Activated CD4-positive, alpha-beta T cell treated with anti-CD3 and anti-CD28 coated beads for 36 hours (primary cell): ENCODE measurements around the gene SERPINC1. TPM values are rescaled to one million over a fixed set of nuclear protein-coding genes. Genes with fewer than 3 reads are reported as not detected.
"Not testable (repeated sequence)": the region's sequence is repeated elsewhere in the genome, so short reads cannot be mapped to it uniquely, and the experiment has no call there.

Experiments used
- ATAC-seq: fragments of 200-7000 bp; cut with Tn5 transposase; one replicate; pipeline ENCODE4 v1.10.0; 2021; ENCODE audit warnings: mild to moderate bottlenecking, moderate library complexity
- CTCF ChIA-PET: fragments of 350-600 bp; sonication (Branson Sonifier 250); formaldehyde crosslinking; loops from one replicate; lab custom pipeline; 2021; ENCODE audit warnings: antibody characterized with exemption; lab: Charles Lee
- POLR2A ChIA-PET: fragments of 350-600 bp; sonication (Branson Sonifier 250); formaldehyde crosslinking; loops from one replicate; lab custom pipeline; 2021; ENCODE audit warnings: antibody characterized with exemption, inconsistent platforms; lab: Charles Lee
- DNase-seq: peaks from one replicate; pipeline ENCODE4 v3.0.0-alpha.2; 2020
- H3K27ac Mint-ChIP-seq: one replicate; pipeline ENCODE4 v1.8.0; 2021; ENCODE audit warnings: mixed read lengths
- H3K27me3 Mint-ChIP-seq: one replicate; pipeline ENCODE4 v1.8.0; 2021; ENCODE audit warnings: mixed read lengths
- H3K36me3 Mint-ChIP-seq: one replicate; pipeline ENCODE4 v1.8.0; 2021; ENCODE audit warnings: low read depth, mixed read lengths
- H3K4me1 Mint-ChIP-seq: one replicate; pipeline ENCODE4 v1.8.0; 2021; ENCODE audit warnings: mixed read lengths
- H3K4me3 Mint-ChIP-seq: one replicate; pipeline ENCODE4 v1.8.0; 2021; ENCODE audit warnings: mild to moderate bottlenecking, moderate library complexity, mixed read lengths
- H3K9me3 Mint-ChIP-seq: one replicate; pipeline ENCODE4 v1.8.0; 2021; ENCODE audit warnings: low read depth, mixed read lengths
- intact Hi-C, 2 experiments: fragments of 100-400 bp; cut with DNase I in 1 of 2; cut with micrococcal nuclease in 1 of 2; formaldehyde crosslinking; loops; one replicate each; pipeline versions ENCODE4 v1.14.2 to v1.15.1; 2022 to 2024; cut with DNase I, micrococcal nuclease
- total RNA-seq, 2 experiments: library from RNA; stranded (reverse); gene quantifications; one replicate each; pipeline ENCODE4 v1.2.3, GENCODE V29; 2021

Gene SERPINC1
- total RNA-seq, 2 experiments from 2014 or later: 0.25 TPM; not detected in 1

DNA sequence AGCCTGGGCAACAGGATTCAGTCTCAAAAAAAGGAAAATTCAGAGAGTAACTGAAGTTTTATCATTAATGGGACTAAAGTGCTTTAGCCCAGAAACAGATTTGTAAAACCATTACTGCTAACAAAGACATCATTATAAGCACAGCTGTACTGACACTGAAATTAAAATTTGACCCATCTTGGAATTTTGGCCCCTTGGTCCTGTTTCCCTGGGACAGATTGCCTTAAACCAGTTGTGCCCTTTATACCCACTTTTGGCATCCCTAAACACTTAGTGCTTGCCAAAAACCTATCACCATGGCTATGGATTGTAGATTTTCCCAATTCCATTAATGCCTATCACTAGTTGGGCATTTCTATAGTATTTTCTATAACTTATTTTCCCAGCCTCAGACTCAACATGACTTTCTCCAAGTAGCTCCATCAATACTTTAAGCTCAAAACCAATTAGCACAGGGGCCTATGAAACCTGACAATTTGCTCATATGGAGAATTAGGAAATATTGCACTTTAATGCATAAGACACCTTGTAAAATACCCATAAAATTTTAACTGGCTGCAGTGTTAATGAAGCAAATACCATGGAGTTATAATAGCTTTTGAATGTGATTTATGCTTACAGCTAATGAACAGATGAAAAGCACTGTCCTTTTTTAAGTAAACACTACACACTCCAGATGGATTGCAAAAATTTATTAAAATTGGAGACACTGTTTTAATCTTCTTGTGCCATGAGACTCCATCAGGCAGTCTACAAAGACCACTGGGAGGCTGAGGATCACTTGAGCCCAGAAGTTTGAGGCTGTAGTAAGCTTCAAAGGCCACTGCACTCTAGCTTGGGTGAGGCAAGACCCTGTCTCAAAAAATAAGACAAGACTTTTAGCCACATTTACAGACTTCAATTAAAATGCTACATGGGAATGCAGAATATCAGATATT, 53.6 kb downstream of the SERPINC1 start:
- Mint-ChIP-seq H3K4me1 (peaks cover 26% of the 10 kb centered on the region), H3K36me3 (peaks cover 63% of the 10 kb centered on the region), H3K9me3 (no peaks in the 10 kb centered on the region), H3K4me3 (peak overlapping the region; percentile 91), H3K27ac (peak overlapping the region; percentile 97), H3K27me3 (no peaks in the 10 kb centered on the region)
- POLR2A ChIA-PET: interaction anchor here (0.6 to 1.1 kb wide), 4 partner anchors 12 to 159 kb away, joined by 3 to 4 read pairs (median 3); partner anchors contain the start of gene RC3H1
- ATAC-seq: no peak
- CTCF ChIA-PET: interaction anchor here (0.6 to 0.9 kb wide), 3 partner anchors 18 to 1043 kb away, joined by 3 to 4 read pairs (median 4); no protein-coding TSS in a partner anchor
- no peak for DNase-seq
- intact Hi-C loops: loop anchor here in 1 of 2 experiments (10.0 kb wide), 2 partner anchors 1161 to 1331 kb away; partner anchors contain the start of genes KIAA0040 and MRPS14

GRCh38 chr1:173862769-173863223, 54.3 kb downstream of the SERPINC1 start:
- ChIA-PET POLR2A (interaction anchor here (0.8 to 1.7 kb wide), 3 partner anchors 7 to 159 kb away, joined by 3 to 5 read pairs (median 4); partner anchors contain the start of gene RC3H1), CTCF (interaction anchor here (0.9 kb wide), 1 partner anchor 17 kb away, joined by 4 read pairs; no protein-coding TSS in a partner anchor)
- Mint-ChIP-seq H3K27me3 (no peaks in the 10 kb centered on the region), H3K27ac (peak overlapping the region; percentile 83), H3K9me3 (no peaks in the 10 kb centered on the region), H3K4me1 (peaks cover 26% of the 10 kb centered on the region), H3K4me3 (peak overlapping the region; percentile 91), H3K36me3 (peaks cover 64% of the 10 kb centered on the region)
- ATAC-seq (peak; percentile 8), DNase-seq (no peak)
- intact Hi-C loops: loop anchor here in 1 of 2 experiments (10.0 kb wide), 2 partner anchors 1162 to 1332 kb away; partner anchors contain the start of genes KIAA0040 and MRPS14

DNA sequence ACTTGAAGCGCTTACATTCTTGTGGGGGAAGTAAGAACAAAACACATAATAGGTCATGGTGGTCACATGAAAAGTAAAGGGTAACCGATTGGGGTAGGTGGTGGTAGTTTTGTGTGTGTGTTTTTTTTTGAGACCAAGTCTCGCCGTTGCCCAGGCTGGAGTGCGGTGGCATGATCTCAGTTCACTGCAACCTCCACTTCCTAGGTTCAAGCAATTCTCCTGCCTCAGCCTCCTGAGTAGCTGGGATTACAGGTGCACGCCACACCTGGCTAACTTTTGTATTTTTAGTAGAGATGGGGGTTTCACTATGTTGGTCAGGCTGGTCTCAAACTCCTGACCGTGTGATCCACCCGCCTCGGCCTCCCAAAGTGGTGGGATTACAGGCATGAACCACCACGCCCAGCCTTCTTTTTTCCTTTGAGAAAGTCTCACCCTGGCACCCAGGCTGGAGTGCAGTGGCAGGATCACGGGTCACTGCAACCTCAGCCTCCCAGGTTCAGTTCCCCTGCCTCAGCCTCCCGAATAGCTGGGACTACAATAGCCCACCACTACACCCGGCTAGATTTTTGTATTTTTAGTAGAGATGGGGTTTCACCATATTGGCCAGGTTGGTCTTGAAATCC, 54.9 kb downstream of the SERPINC1 start:
- H3K27me3 Mint-ChIP-seq, H3K9me3 Mint-ChIP-seq, CTCF ChIA-PET: not testable (repeated sequence)
- peak overlapping the region; percentile 91 for H3K4me3 Mint-ChIP-seq
- ATAC-seq (peak; percentile 13), DNase-seq (peak; percentile 34)
- intact Hi-C loops: loop anchor here in 1 of 2 experiments (10.0 kb wide), 2 partner anchors 1163 to 1333 kb away; partner anchors contain the start of genes KIAA0040 and MRPS14
- POLR2A ChIA-PET: interaction anchor here (0.6 to 1.7 kb wide), 4 partner anchors 8 to 38 kb away, joined by 4 to 5 read pairs (median 4); partner anchors contain the start of genes CENPL and DARS2
- H3K4me1 Mint-ChIP-seq: peaks cover 26% of the 10 kb centered on the region
- peaks cover 64% of the 10 kb centered on the region for H3K36me3 Mint-ChIP-seq
- peak overlapping the region; percentile 83 for H3K27ac Mint-ChIP-seq

DNA sequence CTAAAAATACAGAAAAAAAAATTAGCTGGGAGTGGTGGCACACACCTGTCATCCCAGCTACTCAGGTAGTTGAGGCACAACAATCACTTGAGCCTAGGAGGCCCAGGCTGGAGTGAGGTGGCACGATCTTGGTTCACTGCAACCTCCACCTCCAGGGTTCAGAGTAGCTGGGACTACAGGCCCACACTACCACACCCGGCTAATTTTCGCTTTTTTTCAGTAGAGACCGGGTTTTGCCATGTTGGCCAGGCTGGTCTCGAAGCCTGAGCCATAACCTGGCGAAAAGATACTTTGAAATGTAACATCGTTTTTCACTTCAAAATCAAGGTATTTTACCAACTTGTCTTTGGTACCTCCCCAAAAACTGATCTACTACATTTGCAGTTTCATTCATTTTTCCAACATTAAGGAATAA, 55.4 kb downstream of the SERPINC1 start:
- H3K4me3 Mint-ChIP-seq: peak overlapping the region; percentile 91
- H3K4me1 Mint-ChIP-seq: peaks cover 26% of the 10 kb centered on the region
- no peaks in the 10 kb centered on the region for H3K27me3 Mint-ChIP-seq
- DNase-seq (peak; percentile 31), ATAC-seq (peak; percentile 11)
- no peaks in the 10 kb centered on the region for H3K9me3 Mint-ChIP-seq
- POLR2A ChIA-PET: interaction anchor here (0.6 to 1.7 kb wide), 4 partner anchors 9 to 38 kb away, joined by 4 to 5 read pairs (median 4); partner anchors contain the start of genes CENPL and DARS2
- peak overlapping the region; percentile 83 for H3K27ac Mint-ChIP-seq
- H3K36me3 Mint-ChIP-seq: peaks cover 59% of the 10 kb centered on the region
- CTCF ChIA-PET: no interaction called here
- intact Hi-C loops: loop anchor here in 1 of 2 experiments (10.0 kb wide), 2 partner anchors 1163 to 1333 kb away; partner anchors contain the start of genes KIAA0040 and MRPS14

GRCh38 chr1:173860065-173860464, 57.1 kb downstream of the SERPINC1 start:
- intact Hi-C loops: loop anchor here in 1 of 2 experiments (10.0 kb wide), 2 partner anchors 1165 to 1335 kb away; partner anchors contain the start of genes KIAA0040 and MRPS14
- POLR2A ChIA-PET: no interaction called here
- H3K4me3 Mint-ChIP-seq: no peak overlapping the region
- CTCF ChIA-PET: no interaction called here
- no peaks in the 10 kb centered on the region for H3K9me3 Mint-ChIP-seq
- H3K4me1 Mint-ChIP-seq: peaks cover 18% of the 10 kb centered on the region
- no peak overlapping the region for H3K27ac Mint-ChIP-seq
- ATAC-seq (no peak), DNase-seq (no peak)
- H3K27me3 Mint-ChIP-seq: no peaks in the 10 kb centered on the region
- peaks cover 54% of the 10 kb centered on the region for H3K36me3 Mint-ChIP-seq

DNA sequence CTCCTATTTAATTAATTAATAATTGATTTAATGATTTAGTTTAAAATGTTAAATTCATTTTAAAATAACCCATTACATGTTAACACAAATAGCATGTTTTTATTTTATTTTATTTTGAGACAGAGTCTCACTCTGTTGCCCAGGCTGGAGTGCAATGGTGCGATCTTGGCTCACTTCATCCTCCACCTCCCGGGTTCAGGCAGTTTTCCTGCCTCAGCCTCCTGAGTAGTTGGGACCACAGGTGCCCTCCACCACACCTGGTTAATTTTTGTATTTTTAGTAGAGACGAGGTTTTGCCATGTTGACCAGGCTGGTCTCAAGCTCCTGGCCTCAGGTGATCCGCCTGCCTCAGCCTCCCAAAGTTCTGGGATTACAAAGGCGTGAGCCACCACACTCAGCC, 57.6 kb downstream of the SERPINC1 start:
- peaks cover 51% of the 10 kb centered on the region for H3K36me3 Mint-ChIP-seq
- H3K27me3 Mint-ChIP-seq, H3K9me3 Mint-ChIP-seq, POLR2A ChIA-PET, H3K4me3 Mint-ChIP-seq, CTCF ChIA-PET, intact Hi-C loops, DNase-seq, ATAC-seq, H3K27ac Mint-ChIP-seq: not testable (repeated sequence)
- H3K4me1 Mint-ChIP-seq: peaks cover 16% of the 10 kb centered on the region

DNA sequence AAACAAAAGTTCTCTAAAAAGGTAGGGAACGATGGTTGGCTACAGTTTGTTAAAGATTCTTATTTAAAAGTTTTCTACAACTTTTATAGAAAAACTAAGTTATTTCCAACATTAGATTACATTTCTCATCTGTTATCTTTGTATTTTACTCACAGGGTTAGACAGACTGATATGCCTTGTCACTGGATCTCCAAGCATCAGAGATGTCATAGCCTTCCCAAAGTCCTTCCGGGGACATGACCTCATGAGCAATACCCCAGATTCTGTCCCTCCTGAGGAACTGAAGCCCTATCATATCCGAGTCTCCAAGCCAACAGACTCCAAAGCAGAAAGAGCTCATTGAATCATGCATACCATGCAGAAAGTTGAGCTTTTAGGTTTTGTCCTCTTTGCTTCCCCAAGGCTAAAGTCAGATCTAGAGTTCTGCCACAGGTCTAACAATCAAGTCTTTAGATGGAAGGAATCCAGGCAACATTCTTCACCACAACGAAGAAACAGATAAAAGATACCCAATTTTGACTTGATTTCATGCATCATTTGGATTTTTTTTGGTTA, 59.7 kb downstream of the SERPINC1 start:
- peaks cover 40% of the 10 kb centered on the region for H3K36me3 Mint-ChIP-seq
- ATAC-seq: no peak
- POLR2A ChIA-PET: interaction anchor here (1.0 to 2.6 kb wide), 4 partner anchors 8 to 11 kb away, joined by 3 to 8 read pairs (median 3); partner anchors contain the start of gene ZBTB37
- intact Hi-C loops: no loop called here
- H3K9me3 Mint-ChIP-seq: no peaks in the 10 kb centered on the region
- H3K27me3 Mint-ChIP-seq: no peaks in the 10 kb centered on the region
- DNase-seq: no peak
- no peaks in the 10 kb centered on the region for H3K4me1 Mint-ChIP-seq
- no peak overlapping the region for H3K27ac Mint-ChIP-seq
- CTCF ChIA-PET: interaction anchor here (1.4 kb wide), 1 partner anchor 20 kb away, joined by 3 read pairs; no protein-coding TSS in a partner anchor
- no peak overlapping the region for H3K4me3 Mint-ChIP-seq

GRCh38 chr1:173856903-173857302, 60.2 kb downstream of the SERPINC1 start:
- intact Hi-C loops: no loop called here
- peaks cover 41% of the 10 kb centered on the region for H3K36me3 Mint-ChIP-seq
- DNase-seq (no peak), ATAC-seq (no peak)
- ChIA-PET POLR2A (interaction anchor here (0.7 to 2.6 kb wide), 4 partner anchors 9 to 11 kb away, joined by 3 to 8 read pairs (median 3); partner anchors contain the start of gene ZBTB37), CTCF (interaction anchor here (1.4 kb wide), 1 partner anchor 20 kb away, joined by 3 read pairs; no protein-coding TSS in a partner anchor)
- no peaks in the 10 kb centered on the region for H3K27me3 Mint-ChIP-seq
- H3K27ac Mint-ChIP-seq: no peak overlapping the region
- H3K4me3 Mint-ChIP-seq: no peak overlapping the region
- no peaks in the 10 kb centered on the region for H3K4me1 Mint-ChIP-seq
- no peaks in the 10 kb centered on the region for H3K9me3 Mint-ChIP-seq

DNA sequence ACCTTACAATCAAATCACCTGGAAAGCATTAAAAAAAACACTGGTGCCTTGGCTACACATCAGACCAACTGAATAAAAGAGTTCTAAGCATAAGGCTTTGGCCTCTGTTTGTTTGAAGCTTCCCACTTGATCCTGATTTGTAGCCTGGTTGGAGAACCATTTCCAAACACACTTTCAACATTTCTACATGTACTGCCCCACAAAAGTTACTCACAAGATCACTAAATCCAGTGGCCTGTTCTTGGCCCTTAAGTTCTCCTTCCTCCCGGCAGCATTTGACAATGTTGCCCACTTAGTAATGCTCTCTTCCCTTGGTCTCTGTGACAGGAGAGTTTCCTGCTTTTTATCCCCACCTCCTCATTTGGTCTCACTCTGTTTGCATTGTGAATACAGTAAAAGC, 61.1 kb downstream of the SERPINC1 start:
- Mint-ChIP-seq H3K27ac (no peak overlapping the region), H3K27me3 (no peaks in the 10 kb centered on the region), H3K9me3 (no peaks in the 10 kb centered on the region), H3K36me3 (peaks cover 41% of the 10 kb centered on the region), H3K4me3 (no peak overlapping the region), H3K4me1 (no peaks in the 10 kb centered on the region)
- ChIA-PET POLR2A (interaction anchor here (2.6 kb wide), 1 partner anchor 10 kb away, joined by 8 read pairs; no protein-coding TSS in a partner anchor), CTCF (interaction anchor here (0.6 kb wide), 1 partner anchor 164 kb away, joined by 3 read pairs; no protein-coding TSS in a partner anchor)
- ATAC-seq (no peak), DNase-seq (no peak)
- intact Hi-C loops: no loop called here
